GM06990 (cell line): ENCODE results near the gene FLCN.

Source experiments
- DNase-seq: peaks from one replicate; pipeline ENCODE4 v3.0.0-alpha.2; 2011; ENCODE audit not compliant: insufficient read length; ENCODE audit errors: extremely low read depth
- H3K27me3 ChIP-seq: replicated peaks from 2 replicates; pipeline ENCODE4 v1.6.0; 2011; ENCODE audit warnings: low read length; ENCODE audit not compliant: control insufficient read depth, insufficient read depth
- H3K36me3 ChIP-seq: 2 replicates; pipeline ENCODE4 v1.5.1; 2011; ENCODE audit warnings: low read length; ENCODE audit not compliant: control insufficient read depth, insufficient read depth
- H3K4me3 ChIP-seq: replicated peaks from 2 replicates; pipeline ENCODE4 v1.5.1; 2011; ENCODE audit warnings: low read depth, mild to moderate bottlenecking, control low read depth, low read length
- CTCF ChIP-seq: IDR thresholded peaks from 2 replicates; pipeline ENCODE4 v1.5.1; 2011; ENCODE audit warnings: low read length, control low read depth, mild to moderate bottlenecking, inconsistent platforms; ENCODE audit not compliant: insufficient read depth, poor library complexity, severe bottlenecking

FLCN gene

GRCh38 chr17:17231621-17232302 lies 5.2 kb downstream of the FLCN start:
- no peak for DNase-seq
- Histone ChIP-seq H3K27me3 (no peaks in the 10 kb centered on the region), H3K36me3 (peaks cover 16% of the 10 kb centered on the region), H3K4me3 (no peak overlapping the region)
- TF ChIP-seq CTCF, result no peak

GRCh38 chr17:17229416-17230384 lies 7.3 kb downstream of the FLCN start:
- Histone ChIP-seq H3K4me3 (no peak overlapping the region), H3K36me3 (peaks cover 22% of the 10 kb centered on the region)

GRCh38 chr17:17228521-17229279 lies 8.3 kb downstream of the FLCN start:
- peaks cover 24% of the 10 kb centered on the region for H3K36me3 ChIP-seq
- no peak overlapping the region for H3K4me3 ChIP-seq
- no peak for TF ChIP-seq CTCF
- DNase-seq, result no peak
- H3K27me3 ChIP-seq, result no peaks in the 10 kb centered on the region

More at GRCh38 chr17:17229416-17230384, 7.3 kb downstream of the FLCN start:
- DNase-seq, result no peak
- no peaks in the 10 kb centered on the region for H3K27me3 ChIP-seq
- no peak for TF ChIP-seq CTCF

GRCh38 chr17:17227608-17228520 lies 9.1 kb downstream of the FLCN start:
- Histone ChIP-seq H3K27me3 (no peaks in the 10 kb centered on the region), H3K36me3 (peaks cover 29% of the 10 kb centered on the region), H3K4me3 (no peak overlapping the region)
- no peak for TF ChIP-seq CTCF
- no peak for DNase-seq
